NCI-H2029 (cell line): ENCODE results near the gene YBEY.
A peak's percentile ranks its signal among the peaks of the same experiment; 100 is the strongest.
"Not testable (repeated sequence)": the region's sequence is repeated elsewhere in the genome, so short reads cannot be mapped to it uniquely, and the experiment has no call there.

Experiments used
- DNase-seq: peaks from one replicate; lab custom pipeline; 2025; lab: John Stamatoyannopoulos, UW

YBEY gene, protein sequence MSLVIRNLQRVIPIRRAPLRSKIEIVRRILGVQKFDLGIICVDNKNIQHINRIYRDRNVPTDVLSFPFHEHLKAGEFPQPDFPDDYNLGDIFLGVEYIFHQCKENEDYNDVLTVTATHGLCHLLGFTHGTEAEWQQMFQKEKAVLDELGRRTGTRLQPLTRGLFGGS

GRCh38 chr21:46285761-46286647 is at the start of gene YBEY:
YBEY (plus strand) TSS chr21:46286342; CDS start chr21:46286914, 572 bp downstream.
- peak; percentile 81 for DNase-seq

- no peak for DNase-seq
Measured at GRCh38 chr21:46237474-46237873, 48.7 kb upstream of the YBEY start.

DNA sequence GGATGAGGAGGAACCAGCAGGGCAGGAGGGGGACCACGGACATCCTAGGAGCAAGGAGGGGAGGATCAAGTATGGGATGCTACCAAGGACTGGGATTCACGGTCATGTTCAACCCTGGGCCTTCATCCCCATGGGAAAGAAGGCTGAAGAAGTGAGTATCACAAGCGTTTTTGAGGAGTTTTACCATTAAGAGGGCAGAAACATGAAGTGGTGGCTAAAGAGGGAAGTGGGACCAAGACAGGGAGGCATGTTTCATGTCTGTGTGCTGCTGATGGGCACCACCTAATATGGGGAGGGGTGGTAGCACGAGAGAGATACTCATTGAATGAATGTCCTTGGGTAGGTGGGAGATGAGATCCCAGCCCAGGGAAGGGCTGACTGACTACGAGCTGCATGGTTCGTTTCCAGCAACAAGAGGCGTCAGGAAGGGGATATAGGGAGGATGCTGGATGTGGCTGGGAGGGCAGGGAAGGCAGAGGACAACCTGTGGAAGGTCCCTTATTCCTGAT is 46.3 kb upstream of the YBEY start:
- DNase-seq = no peak

GRCh38 chr21:46241577-46241976 is 44.6 kb upstream of the YBEY start:
- not testable (repeated sequence) for DNase-seq

- DNase-seq = no peak
Measured at GRCh38 chr21:46243325-46243724, 42.8 kb upstream of the YBEY start.

DNA sequence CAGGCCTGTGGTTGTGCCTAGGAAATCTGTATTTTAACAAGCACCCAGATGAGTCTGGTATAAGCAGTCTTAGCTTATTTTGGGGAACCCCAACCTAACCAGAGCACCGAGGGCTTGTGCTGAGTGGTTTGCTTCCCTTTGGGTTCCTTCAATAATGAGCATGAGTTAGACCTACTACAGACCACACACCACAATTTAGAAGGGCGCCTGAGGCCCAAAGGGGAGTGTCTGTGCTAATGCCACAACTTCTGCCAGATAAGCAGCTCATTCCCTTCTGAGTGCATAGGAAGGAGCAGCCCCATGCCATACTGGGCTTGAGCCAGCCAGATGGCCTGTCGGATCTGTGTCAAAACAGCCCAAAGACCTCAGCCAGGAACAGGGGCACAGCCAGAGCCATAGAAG is 42.2 kb upstream of the YBEY start:
- no peak for DNase-seq

DNA sequence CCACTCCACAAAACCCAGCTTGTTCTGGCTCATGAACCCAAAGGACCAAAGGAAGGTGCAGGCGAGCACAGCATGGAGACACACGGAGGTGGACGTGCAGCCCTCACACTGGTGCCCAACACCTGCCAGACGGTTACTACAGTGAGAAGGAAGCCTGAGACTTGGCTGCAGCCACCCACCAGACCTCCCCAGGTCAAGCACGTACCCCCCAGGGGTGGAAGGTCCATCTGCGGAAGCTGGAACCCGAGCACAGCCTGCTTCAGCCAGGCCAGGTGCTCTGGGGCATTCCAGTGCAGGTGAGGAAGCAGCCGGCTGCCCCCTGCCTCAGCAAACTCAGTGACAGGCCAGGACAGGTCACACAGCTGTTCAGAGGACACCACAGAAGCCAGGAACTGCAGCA is 41.5 kb upstream of the YBEY start:
- DNase-seq = no peak

DNA sequence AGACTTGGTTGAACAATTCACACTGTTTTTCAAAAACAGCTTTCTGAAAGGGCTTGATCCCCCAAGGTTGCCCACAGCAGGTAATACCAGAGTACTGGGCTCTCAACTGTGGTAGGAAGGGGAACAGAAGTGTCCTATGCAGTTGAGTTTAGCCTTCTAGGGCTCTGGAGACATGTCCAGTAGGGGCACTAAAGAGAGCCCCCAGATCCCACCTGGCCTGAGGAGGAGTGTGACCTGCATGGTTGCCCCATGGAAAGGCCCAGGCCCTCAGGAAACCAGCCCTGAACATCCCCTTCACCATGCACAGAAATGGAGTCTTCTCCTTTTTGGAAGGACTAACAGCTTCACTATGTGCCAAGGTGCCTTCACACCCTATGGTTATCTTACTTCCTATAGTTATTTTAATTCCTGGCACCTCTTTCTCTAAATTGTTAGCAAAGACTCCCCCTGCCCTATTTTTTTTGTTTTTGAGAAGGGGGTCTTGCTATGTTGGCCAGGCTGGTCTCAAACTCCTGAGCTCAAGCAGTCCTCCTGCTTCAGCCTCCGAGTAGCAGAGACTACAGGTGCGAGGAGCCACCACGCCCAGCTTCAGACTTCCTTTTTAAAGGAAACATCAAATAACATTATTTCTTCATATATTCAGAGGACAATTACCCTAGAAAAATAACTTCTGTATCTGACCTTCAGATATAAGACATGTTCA is 40.8 kb upstream of the YBEY start:
- no peak for DNase-seq

DNA sequence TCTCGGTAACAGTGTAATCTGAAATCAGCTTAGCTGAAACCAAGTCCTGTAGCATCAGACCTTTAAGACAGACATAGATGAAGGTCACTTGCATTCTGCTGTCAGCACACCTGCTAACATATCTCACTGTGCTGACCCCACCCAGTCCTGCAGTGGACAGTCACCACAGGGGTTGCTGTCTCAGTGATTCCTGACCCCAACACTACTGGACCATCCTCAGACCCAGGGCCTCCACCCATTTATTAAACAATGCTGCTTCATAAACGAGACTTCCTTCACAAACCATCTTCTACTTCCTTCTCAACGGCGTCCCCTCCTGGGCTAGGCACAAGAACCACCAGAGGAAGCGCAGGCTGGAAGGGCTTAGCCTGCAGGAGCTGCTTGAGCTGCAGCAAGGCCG is 39.8 kb upstream of the YBEY start:
- no peak for DNase-seq

- DNase-seq = no peak
Measured at GRCh38 chr21:46247699-46248421, 38.3 kb upstream of the YBEY start.

- no peak for DNase-seq
Measured at GRCh38 chr21:46248422-46248782, 37.7 kb upstream of the YBEY start.

GRCh38 chr21:46248827-46249226 is 37.3 kb upstream of the YBEY start:
- DNase-seq = no peak

DNA sequence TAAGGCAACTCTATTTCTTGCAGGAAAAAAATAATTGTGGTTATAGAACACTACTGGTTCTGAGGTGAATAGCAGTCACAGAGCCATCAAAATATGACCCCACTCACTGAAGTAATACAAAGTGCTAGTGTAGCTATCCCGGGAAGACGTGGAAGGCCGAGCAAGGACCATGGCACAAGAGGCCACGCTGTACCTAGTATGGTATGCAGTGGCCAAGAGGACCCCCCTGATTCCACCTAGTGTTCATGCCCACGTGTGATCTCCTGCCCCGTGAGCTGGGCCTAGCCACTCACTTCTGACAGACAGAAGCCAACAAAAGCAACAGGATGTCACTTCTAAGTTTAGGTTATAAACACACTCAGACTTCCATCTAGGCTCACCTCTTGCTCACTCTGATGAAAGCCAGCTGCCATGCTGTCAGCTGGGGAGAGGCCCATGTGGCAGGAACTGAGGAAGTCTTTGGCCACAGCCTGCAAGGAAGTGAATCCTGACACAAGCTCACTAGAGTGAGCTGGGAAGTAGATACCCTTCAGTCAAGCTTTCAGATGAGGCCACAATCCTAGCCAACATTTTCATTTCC is 35.9 kb upstream of the YBEY start:
- no peak for DNase-seq

- no peak for DNase-seq
Measured at GRCh38 chr21:46252840-46253239, 33.3 kb upstream of the YBEY start.

GRCh38 chr21:46253610-46254124 is 32.5 kb upstream of the YBEY start:
- DNase-seq = no peak

- no peak for DNase-seq
Measured at GRCh38 chr21:46254208-46254975, 31.8 kb upstream of the YBEY start.

GRCh38 chr21:46255166-46255565 is 31.0 kb upstream of the YBEY start:
- DNase-seq = no peak

DNA sequence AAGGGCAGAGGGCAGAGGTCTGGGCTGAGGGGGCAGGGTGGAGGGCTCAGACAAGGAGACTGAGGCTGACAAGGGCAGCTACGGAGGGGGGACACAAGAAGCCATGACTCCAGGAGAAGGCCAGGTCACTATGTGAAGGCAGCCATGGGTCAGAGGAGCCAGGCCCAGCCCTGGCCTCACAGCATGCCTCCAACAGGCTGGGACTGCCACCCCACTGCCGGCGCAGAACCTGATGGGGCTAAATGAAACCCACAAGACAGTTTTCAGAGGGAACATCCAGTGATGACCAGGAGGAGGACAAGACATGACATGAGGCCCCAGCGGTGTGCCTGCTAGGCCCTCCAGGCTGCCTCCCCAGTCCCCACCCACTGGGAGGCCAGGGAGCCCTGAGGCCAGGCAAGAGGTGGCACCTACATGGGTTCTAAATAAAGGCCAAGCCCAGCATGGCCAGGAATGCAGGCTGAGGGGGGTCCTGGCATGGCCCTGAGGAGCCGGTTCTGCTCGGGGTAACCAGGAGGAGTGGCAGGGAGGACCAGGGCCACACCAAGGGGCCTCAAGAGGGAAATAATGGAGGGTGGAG is 30.3 kb upstream of the YBEY start:
- no peak for DNase-seq

- no peak for DNase-seq
Measured at GRCh38 chr21:46256501-46256994, 29.6 kb upstream of the YBEY start.

DNA sequence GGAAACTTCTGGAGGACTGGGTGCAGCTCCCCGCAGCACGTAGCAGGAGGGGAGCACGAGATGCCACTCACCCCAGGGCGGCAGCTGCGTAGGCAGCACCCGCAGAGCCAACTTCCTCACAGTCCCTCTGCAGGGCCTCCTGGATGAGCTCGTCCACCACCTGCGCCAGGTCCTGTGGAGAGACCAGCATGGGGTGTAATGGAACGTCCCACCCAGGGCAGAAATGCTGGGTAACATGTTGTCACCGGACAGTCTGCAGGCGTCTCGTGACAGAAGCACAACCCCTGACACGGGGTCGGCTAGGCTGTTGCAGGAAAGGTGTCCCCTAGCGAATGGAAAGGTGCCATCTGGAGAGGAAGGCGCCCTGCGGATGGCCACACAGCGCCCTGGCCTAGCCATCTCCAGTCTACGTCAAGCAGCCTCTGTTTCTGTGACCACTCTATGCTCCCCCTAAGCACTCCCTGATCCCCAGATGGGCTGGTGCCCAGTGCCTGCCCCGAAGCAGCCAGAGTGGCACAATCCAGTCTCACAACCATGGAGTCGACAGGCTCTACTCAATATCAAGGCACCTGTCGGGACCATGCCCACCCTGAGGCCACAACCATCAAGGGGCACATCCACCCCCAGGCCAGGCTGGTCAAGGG is 22.0 kb upstream of the YBEY start:
- DNase-seq = no peak
